K562 (cell line): ENCODE data around the gene MUC16. TPM values are rescaled to one million over a fixed set of nuclear protein-coding genes. Genes with fewer than 3 reads are reported as not detected.

Experiments used
- MGA ChIP-seq: fragments of 450-650 bp; IDR thresholded peaks from 2 replicates; pipeline ENCODE4 v1.6.1; 2016; ENCODE audit warnings: mild to moderate bottlenecking, moderate library complexity
- polyA plus RNA-seq, 8 experiments: library from polyadenylated mRNA; depleted of rRNA in 4 of 8; stranded (reverse) in 5 of 8; unstranded in 3 of 8; fragments of >200 nt; fragmentation: Nextera tagmentation in 2 of 8; fragmentation: Illumina TruSeq in 1 of 8; extraction: Ambion mirVana in 2 of 8; extraction: Trizol in 1 of 8; gene quantifications; 2 replicates each; pipeline versions ENCODE4 v1.2.1 to v1.2.3, GENCODE V29; 2011 to 2014; ENCODE audit warnings: inconsistent platforms in 1 of 8, missing spikeins in 1 of 8
- total RNA-seq, 7 experiments: library from RNA; depleted of rRNA in 6 of 7; stranded (reverse); fragments of >200 nt in 6 of 7; fragmentation: Illumina TruSeq in 2 of 7; extraction: Trizol in 2 of 7; gene quantifications; 2 replicates each; pipeline versions ENCODE4 v1.2.1 to v1.2.3, GENCODE V29; 2011 to 2021; ENCODE audit warnings: low replicate concordance in 1 of 7

MUC16 gene
- total and polyA plus RNA-seq, 9 of the 15 experiments (the other 6 are each of a cell fraction or from before 2014, with no cell fraction given): not detected

GRCh38 chr19:9008667-9009066, 1.5 kb downstream of the MUC16 start (continued):
- no peak for TF ChIP-seq MGA
